Stimulated activated CD8-positive, alpha-beta memory T cell treated with anti-CD3 and anti-CD28 coated beads, Interleukin-15, amount 100 ng/mL, for 4 hours (primary cell): ENCODE measurements around the gene PLCB1.

Source experiments
- DNase-seq, 2 donors: peaks; one replicate each; pipeline ENCODE4 v3.0.0-alpha.2; 2020; ENCODE audit warnings: low read depth in 2 of 2

Gene PLCB1

GRCh38 chr20:8720089-8720488 lies 588.0 kb downstream of the PLCB1 start:
- DNase-seq: no peak

GRCh38 chr20:8721098-8721497 lies 589.0 kb downstream of the PLCB1 start:
- DNase-seq: no peak

- no peak for DNase-seq
These were observed 590.3 kb downstream of the PLCB1 start for GRCh38 chr20:8722277-8722928.

GRCh38 chr20:8723296-8723695 lies 591.2 kb downstream of the PLCB1 start:
- DNase-seq: no peak

GRCh38 chr20:8724884-8725283 lies 592.8 kb downstream of the PLCB1 start:
- DNase-seq: no peak

GRCh38 chr20:8726460-8726859 lies 594.4 kb downstream of the PLCB1 start:
- no peak for DNase-seq

GRCh38 chr20:8735014-8735413 lies 602.9 kb downstream of the PLCB1 start:
- DNase-seq: no peak

- DNase-seq: no peak
These were observed 603.6 kb downstream of the PLCB1 start for GRCh38 chr20:8735674-8736073.

- DNase-seq: no peak
These were observed 608.2 kb downstream of the PLCB1 start for GRCh38 chr20:8740265-8740664.

GRCh38 chr20:8744228-8744844 lies 612.3 kb downstream of the PLCB1 start:
- DNase-seq: no peak

- DNase-seq: no peak
These were observed 617.0 kb downstream of the PLCB1 start for GRCh38 chr20:8749101-8749500.

GRCh38 chr20:8749986-8750385 lies 617.9 kb downstream of the PLCB1 start:
- DNase-seq: no peak

GRCh38 chr20:8755340-8756118 lies 623.5 kb downstream of the PLCB1 start:
- no peak for DNase-seq

- DNase-seq: no peak
These were observed 624.3 kb downstream of the PLCB1 start for GRCh38 chr20:8756410-8756809.

- DNase-seq: no peak
These were observed 625.1 kb downstream of the PLCB1 start for GRCh38 chr20:8757146-8757545.

- no peak for DNase-seq
These were observed 632.4 kb downstream of the PLCB1 start for GRCh38 chr20:8764344-8764962.

- DNase-seq: no peak
These were observed 634.9 kb downstream of the PLCB1 start for GRCh38 chr20:8766868-8767390.

- DNase-seq: no peak
These were observed 642.3 kb downstream of the PLCB1 start for GRCh38 chr20:8774412-8774811.

GRCh38 chr20:8777911-8778310 lies 645.8 kb downstream of the PLCB1 start:
- DNase-seq: no peak

- DNase-seq: no peak
These were observed 646.3 kb downstream of the PLCB1 start for GRCh38 chr20:8778387-8778786.

- DNase-seq: no peak
These were observed 648.8 kb downstream of the PLCB1 start for GRCh38 chr20:8780915-8781314.

GRCh38 chr20:8782804-8783203 lies 650.7 kb downstream of the PLCB1 start:
- no peak for DNase-seq
